Measurements from ENCODE around the gene FSD1.
"Not testable (repeated sequence)": the region's sequence is repeated elsewhere in the genome, so short reads cannot be mapped to it uniquely, and the experiment has no call there.

FSD1 gene

DNA sequence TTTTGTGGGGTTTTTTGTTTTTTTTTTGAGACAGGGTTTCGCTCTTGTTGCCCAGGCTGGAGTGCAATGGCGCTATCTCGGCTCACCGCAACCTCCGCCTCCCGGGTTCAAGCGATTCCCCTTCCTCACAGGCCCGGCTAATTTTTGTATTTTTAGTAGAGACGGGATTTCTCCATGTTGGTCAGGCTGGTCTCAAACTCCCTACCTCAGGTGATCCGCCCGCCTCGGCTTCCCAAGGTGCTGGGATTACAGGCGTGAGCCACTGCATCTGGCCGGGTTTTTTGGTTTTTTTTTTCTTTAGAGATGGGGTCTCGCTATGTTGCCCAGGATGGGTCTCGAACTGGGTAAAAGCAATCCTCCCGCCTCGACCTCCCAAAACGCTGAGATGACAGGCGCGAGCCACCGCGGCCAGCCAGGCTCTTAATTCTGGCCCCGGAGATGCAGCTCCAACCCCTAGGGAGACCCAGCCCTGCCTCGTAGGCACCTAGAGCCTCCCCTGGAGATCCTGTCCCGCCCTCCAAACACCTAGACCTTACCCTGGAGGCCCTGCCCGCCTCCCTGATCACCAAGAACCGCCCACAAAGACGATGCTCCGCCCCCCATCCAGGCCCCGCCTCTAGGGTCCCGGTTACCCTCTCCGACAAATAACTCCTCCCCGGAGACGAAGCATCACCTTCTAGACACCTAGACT is 24.7 kb downstream of the FSD1 start:
- H3K36me3 ChIP-seq (ENCODE audit: insufficient read depth, low read length); H2AFZ ChIP-seq (ENCODE audit: low read depth, low read length); H3K27me3 ChIP-seq (ENCODE audit: insufficient read depth, low read length); H3K4me1 ChIP-seq (ENCODE audit: insufficient read depth, low read length); H3K9me3 ChIP-seq (ENCODE audit: low read length): not testable (repeated sequence)
- peak overlapping the region; percentile 73 for H3K4me3 ChIP-seq (ENCODE audit: low read length)

DNA sequence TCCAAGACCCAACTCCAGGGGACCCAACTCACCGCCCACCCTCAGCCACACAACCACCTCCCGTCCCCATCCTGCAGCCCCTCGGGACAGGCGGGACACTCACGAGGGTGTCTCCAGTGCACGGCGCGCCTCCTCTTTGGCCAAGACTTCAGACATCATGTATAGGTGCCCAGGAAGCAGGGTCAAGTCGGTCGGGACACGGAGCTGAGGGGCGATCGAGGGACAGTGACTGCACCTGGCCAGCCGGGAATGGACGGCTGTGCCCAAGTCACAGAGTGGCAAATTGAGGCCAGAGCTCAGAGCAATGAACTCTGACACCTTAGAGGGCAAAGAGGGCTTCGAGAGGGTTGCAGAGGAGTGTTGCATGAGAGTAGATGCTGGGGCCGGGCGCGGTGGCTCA is 25.5 kb downstream of the FSD1 start:
- no peaks in the 10 kb centered on the region for H3K9me3 ChIP-seq (ENCODE audit: low read length)
- no peaks in the 10 kb centered on the region for H3K27me3 ChIP-seq (ENCODE audit: insufficient read depth, low read length)
- H3K4me1 ChIP-seq (ENCODE audit: insufficient read depth, low read length), result no peaks in the 10 kb centered on the region
- no peaks in the 10 kb centered on the region for H3K36me3 ChIP-seq (ENCODE audit: insufficient read depth, low read length)
- H2AFZ ChIP-seq (ENCODE audit: low read depth, low read length), result no peak overlapping the region
- no peak overlapping the region for H3K4me3 ChIP-seq (ENCODE audit: low read length)

DNA sequence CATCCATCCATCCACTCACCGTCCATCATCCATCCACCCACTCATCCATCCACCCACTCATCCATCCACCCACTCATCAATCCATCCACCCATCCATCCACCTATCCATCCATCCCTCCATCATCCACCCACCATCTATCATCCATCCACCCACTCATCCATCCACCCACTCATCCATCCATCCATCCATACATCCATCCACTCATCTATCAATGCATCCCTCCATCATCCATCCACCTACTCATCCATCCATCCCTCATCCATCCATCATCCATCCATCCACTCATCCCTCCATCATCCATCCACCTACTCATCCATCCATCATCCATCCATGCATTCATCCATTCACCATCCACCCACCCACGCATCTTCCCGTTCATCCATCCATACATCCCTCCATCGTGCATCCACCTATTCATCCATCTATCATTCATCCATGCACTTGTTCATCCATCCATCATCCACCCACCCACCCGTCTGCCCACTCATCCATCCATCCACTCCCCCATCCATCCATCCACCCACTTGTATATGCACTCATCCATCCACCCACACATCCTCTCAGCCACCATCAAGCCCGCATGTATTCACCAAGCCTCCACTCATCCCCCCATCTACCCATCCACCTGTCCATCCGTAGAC is 30.7 kb downstream of the FSD1 start:
- H3K36me3 ChIP-seq (ENCODE audit: insufficient read depth, low read length), result no peaks in the 10 kb centered on the region
- peaks cover 16% of the 10 kb centered on the region for H3K4me1 ChIP-seq (ENCODE audit: insufficient read depth, low read length)
- no peaks in the 10 kb centered on the region for H3K9me3 ChIP-seq (ENCODE audit: low read length)
- H2AFZ ChIP-seq (ENCODE audit: low read depth, low read length), result no peak overlapping the region
- no peak overlapping the region for H3K4me3 ChIP-seq (ENCODE audit: low read length)
- H3K27me3 ChIP-seq (ENCODE audit: insufficient read depth, low read length), result no peaks in the 10 kb centered on the region

DNA sequence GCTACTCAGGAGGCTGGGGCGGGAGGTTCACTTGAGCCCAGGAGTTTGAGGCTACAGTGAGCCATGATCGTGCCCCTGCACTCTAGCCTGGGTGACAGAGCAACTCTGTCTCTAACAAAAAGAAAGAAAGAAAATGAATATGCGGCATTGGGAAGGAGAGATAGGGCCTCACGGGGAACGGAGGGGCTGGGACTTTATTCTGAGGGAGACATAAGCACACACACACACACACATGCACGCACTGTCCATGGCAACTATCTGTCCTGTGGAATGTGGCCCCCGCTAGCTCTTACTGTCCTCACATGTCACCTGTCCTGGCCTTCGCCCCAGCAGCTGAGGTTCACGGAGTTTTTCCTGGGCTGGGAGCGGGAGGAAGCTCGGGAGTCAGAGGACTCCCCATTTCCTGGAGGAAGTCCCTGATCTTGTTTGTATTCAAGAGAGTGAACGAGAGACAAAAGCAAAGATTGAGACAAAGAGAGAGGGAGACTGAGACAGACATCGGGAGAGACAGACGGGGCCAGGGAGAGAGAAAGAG is 33.6 kb downstream of the FSD1 start:
- Histone ChIP-seq H3K27me3 (ENCODE audit: insufficient read depth, low read length) (no peaks in the 10 kb centered on the region), H2AFZ (ENCODE audit: low read depth, low read length) (no peak overlapping the region), H3K4me1 (ENCODE audit: insufficient read depth, low read length) (peaks cover 22% of the 10 kb centered on the region), H3K9me3 (ENCODE audit: low read length) (no peaks in the 10 kb centered on the region), H3K4me3 (ENCODE audit: low read length) (peak overlapping the region; percentile 35), H3K36me3 (ENCODE audit: insufficient read depth, low read length) (no peaks in the 10 kb centered on the region)

DNA sequence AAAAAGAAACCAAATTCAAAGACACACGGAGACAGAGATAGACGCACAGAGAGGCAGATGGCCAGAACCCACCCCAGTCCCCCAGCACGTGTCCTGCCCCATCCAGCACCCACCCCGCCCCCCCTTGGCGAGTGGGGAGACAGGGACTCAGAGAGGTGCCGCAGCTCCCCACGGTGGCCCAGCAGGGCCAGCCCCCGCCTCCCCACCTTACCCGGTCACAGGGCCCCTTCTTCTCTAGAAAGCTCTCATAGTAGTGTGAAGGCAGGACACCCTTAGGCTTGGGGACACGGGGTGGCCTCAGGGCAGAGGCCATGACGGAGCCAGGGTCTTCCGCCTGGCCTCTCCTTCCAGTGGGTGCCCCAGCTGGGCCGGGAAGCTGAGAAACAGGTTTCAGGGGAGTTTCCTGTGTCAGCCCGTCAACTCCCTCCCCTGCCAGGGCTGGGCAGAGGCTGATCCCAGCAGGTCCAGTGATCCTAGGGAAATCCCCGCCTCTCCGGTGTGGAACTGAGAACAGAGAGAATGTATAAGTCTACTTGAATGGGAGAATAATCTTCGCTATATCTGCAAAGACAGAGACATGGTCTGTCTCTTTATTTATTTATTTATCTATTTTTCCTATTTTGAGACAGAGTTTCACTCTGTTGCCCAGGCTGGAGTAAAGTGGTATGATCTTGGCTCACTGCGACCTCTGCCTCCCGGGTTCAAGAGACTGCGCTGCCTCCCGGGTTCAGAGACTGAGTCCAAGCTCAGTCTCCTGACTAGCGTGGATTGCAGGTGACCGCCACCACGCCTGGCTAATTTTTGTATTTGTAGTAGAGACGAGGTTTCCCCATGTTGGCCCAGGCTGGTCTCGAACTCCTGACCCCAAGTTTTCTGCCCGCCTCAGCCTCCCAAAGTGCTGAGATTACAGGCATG is 34.3 kb downstream of the FSD1 start, which contains the start of gene STAP2:
STAP2 (minus strand) TSS at position 387 of the 915 bp plus-strand sequence; CDS start at position 313, 74 bp downstream.
- no peaks in the 10 kb centered on the region for H3K36me3 ChIP-seq (ENCODE audit: insufficient read depth, low read length)
- H3K27me3 ChIP-seq (ENCODE audit: insufficient read depth, low read length), result no peaks in the 10 kb centered on the region
- H2AFZ ChIP-seq (ENCODE audit: low read depth, low read length), result no peak within 1 kb of the TSS
- peaks cover 22% of the 10 kb centered on the region for H3K4me1 ChIP-seq (ENCODE audit: insufficient read depth, low read length)
- peak within 1 kb of the TSS; percentile 35 for H3K4me3 ChIP-seq (ENCODE audit: low read length)
- no peaks in the 10 kb centered on the region for H3K9me3 ChIP-seq (ENCODE audit: low read length)

DNA sequence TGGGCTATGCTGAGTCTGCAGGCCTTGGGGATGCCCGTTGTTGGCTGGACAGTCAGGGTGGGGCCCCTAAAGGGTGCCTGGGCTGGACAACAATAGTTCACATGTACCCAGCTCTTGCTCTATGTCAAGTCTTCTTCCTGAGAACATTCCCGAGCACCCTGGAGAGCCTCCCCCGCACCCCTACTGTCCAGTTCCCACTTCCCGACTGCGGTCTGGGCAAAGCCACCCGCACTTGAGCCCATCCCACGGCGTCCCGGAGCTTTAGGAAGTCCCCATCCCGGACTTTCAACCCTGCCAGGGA is 37.9 kb downstream of the FSD1 start:
- Histone ChIP-seq H3K36me3 (ENCODE audit: insufficient read depth, low read length) (peaks cover 11% of the 10 kb centered on the region), H3K4me1 (ENCODE audit: insufficient read depth, low read length) (peaks cover 30% of the 10 kb centered on the region), H2AFZ (ENCODE audit: low read depth, low read length) (no peak overlapping the region), H3K4me3 (ENCODE audit: low read length) (peak overlapping the region; percentile 87), H3K9me3 (ENCODE audit: low read length) (no peaks in the 10 kb centered on the region), H3K27me3 (ENCODE audit: insufficient read depth, low read length) (no peaks in the 10 kb centered on the region)

DNA sequence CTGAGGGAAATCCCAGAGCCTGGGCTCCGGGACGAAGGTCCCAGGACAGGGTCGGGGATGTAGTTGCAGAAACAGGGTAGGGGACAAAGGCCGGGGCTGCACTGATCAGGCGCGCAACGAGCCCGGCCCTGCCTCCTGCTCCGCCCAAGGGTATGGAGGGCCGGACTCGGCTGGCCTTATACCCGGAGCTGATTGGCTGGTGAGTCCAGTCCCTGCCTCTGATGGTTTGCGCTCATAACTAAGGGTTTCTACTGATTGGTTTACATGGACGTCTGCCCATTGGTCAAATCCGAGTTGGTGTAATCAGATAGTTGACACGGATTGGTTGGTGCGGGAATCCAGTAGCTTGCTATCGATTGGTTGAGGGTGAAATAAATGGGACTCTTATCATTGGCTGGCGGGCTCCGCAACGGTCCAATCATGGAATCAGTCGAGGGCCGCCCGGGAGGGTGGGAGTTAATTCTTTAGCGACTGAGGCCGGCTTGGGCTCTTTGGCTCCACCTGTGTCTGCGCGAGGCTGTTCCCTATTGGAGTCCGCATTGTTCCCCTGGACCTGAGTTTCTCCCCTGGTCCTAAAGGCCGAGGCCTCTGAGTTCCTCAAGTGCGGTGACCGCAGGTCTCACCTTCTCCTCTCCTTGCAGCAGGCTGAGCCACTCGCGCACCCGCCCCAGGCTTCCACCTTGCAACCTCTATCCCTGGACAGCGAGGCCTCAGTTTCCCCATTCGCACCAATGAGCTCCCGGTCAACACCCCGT is 38.4 kb downstream of the FSD1 start:
- H2AFZ ChIP-seq (ENCODE audit: low read depth, low read length), result peak overlapping the region; percentile 23
- H3K4me3 ChIP-seq (ENCODE audit: low read length), result peak overlapping the region; percentile 92
- H3K36me3 ChIP-seq (ENCODE audit: insufficient read depth, low read length), result peaks cover 16% of the 10 kb centered on the region
- H3K4me1 ChIP-seq (ENCODE audit: insufficient read depth, low read length), result peaks cover 26% of the 10 kb centered on the region
- H3K9me3 ChIP-seq (ENCODE audit: low read length), result no peaks in the 10 kb centered on the region
- H3K27me3 ChIP-seq (ENCODE audit: insufficient read depth, low read length), result no peaks in the 10 kb centered on the region

DNA sequence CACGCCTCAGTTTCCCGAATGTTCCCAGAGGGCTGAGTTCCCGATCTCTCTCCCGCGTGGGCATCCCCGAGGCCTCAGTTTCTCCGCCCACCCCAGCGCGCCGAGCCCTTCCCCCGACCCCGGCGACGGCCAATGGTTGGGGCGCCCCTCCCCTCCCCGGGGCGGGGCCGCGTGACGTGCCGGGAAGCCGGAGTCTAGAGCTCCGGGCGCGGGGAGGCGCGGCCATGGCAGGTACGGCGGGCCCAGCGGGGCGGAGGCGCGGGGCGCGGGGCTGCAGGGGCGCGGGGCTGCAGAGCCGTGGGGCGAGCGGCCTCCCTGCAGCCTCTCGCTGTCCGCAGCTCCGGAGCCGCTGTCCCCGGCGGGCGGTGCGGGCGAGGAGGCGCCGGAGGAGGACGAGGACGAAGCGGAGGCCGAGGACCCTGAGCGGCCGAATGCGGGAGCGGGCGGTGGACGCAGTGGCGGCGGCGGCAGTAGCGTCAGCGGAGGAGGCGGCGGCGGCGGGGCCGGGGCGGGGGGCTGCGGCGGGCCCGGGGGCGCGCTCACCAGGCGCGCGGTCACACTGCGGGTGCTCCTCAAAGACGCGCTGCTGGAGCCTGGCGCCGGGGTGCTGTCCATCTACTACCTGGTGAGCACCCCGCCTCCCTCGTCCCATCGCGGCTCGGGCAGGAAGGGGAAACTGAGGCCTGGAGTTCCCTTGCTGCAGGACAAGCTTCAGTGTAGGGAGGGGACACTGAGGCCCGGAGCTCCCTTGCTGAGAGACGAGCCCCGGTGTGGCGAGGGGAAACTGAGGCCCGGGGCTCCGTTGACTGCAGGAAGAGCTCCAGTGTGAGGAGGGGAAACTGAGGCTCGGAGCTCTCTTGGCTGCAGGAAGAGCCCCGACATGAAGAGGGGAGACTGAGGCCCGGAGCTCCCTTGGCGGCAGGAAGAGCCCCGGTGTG is 39.2 kb downstream of the FSD1 start, which contains the start of gene MPND:
MPND (plus strand) TSS at position 193 of the 938 bp plus-strand sequence; CDS start at position 225, 32 bp downstream.
- Histone ChIP-seq H3K4me1 (ENCODE audit: insufficient read depth, low read length) (peaks cover 17% of the 10 kb centered on the region), H2AFZ (ENCODE audit: low read depth, low read length) (peak within 1 kb of the TSS; percentile 23), H3K27me3 (ENCODE audit: insufficient read depth, low read length) (no peaks in the 10 kb centered on the region), H3K9me3 (ENCODE audit: low read length) (no peaks in the 10 kb centered on the region), H3K36me3 (ENCODE audit: insufficient read depth, low read length) (peaks cover 22% of the 10 kb centered on the region), H3K4me3 (ENCODE audit: low read length) (peak within 1 kb of the TSS; percentile 92)

DNA sequence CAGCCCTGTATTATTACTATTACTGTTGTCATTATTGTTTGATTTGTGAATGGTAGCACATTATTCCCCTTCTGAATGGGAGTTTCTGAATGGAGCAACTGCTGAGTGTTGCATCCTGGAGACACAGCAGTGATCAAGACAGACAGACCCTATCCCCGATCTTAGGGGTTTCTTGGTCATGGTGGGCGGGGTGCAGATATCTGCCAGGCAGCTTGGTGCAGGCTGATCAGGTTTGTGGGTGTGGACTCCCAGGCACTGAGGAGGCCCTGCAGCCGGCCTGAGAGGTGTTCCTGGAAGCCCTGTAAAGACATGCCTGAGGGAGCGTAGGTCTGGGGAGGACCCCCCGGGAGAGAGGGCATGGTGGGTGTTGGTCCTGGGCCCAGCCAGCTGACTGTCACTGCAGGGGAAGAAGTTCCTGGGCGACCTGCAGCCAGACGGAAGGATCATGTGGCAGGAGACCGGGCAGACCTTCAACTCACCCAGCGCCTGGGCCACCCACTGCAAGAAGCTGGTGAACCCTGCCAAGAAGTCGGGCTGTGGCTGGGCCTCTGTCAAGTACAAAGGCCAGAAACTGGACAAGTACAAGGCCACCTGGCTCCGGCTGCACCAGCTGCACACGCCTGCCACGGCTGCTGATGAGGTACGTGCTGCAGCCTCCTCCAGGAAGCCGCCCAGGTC is 41.1 kb downstream of the FSD1 start:
- Histone ChIP-seq H3K9me3 (ENCODE audit: low read length) (no peaks in the 10 kb centered on the region), H2AFZ (ENCODE audit: low read depth, low read length) (no peak overlapping the region), H3K27me3 (ENCODE audit: insufficient read depth, low read length) (no peaks in the 10 kb centered on the region), H3K36me3 (ENCODE audit: insufficient read depth, low read length) (peaks cover 30% of the 10 kb centered on the region), H3K4me1 (ENCODE audit: insufficient read depth, low read length) (peaks cover 13% of the 10 kb centered on the region), H3K4me3 (ENCODE audit: low read length) (no peak overlapping the region)

DNA sequence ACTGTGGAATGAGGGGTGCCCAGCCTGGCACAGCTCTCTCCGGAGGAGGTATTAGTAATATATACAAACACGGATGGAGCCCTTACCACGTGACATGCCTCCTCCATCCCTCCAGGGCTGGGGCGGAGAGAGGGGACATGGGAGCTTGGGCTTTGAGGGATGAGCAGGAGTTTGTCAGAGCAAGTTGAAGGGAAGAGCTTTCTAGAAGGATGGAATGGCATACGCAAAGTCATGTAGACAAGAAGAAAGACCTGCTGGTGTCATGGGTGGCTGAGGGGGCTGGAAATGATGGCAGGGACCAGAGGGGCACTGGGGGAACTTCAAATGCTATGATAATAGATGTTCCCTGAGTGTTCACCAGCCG is 41.6 kb downstream of the FSD1 start:
- no peaks in the 10 kb centered on the region for H3K9me3 ChIP-seq (ENCODE audit: low read length)
- H3K4me1 ChIP-seq (ENCODE audit: insufficient read depth, low read length), result peaks cover 13% of the 10 kb centered on the region
- H3K4me3 ChIP-seq (ENCODE audit: low read length), result no peak overlapping the region
- H2AFZ ChIP-seq (ENCODE audit: low read depth, low read length), result no peak overlapping the region
- H3K36me3 ChIP-seq (ENCODE audit: insufficient read depth, low read length), result peaks cover 34% of the 10 kb centered on the region
- H3K27me3 ChIP-seq (ENCODE audit: insufficient read depth, low read length), result no peaks in the 10 kb centered on the region

DNA sequence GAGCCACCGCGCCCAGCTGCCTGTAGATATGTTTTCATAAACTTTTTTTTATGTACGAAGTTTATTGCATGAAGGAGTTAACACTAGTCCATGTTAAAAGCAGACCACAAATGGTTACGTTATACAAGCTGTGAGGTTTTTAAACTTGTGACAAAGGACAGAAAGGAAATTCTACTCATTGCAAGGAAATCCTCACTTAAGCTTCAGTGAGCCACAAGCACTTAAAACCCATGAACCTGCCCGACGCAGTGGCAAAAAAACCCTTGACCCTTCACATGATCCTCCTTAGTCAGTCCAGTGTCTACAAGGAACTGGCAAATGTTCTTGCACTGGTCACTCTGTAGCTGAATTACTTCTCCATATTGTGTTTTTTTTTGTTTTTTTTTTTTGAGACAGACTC is 43.1 kb downstream of the FSD1 start:
- Histone ChIP-seq H3K4me1 (ENCODE audit: insufficient read depth, low read length) (peaks cover 8% of the 10 kb centered on the region), H3K9me3 (ENCODE audit: low read length) (no peaks in the 10 kb centered on the region), H3K4me3 (ENCODE audit: low read length) (no peak overlapping the region), H2AFZ (ENCODE audit: low read depth, low read length) (no peak overlapping the region), H3K36me3 (ENCODE audit: insufficient read depth, low read length) (peaks cover 34% of the 10 kb centered on the region), H3K27me3 (ENCODE audit: insufficient read depth, low read length) (no peaks in the 10 kb centered on the region)

Measured in neuron (in vitro differentiated cells).